Spleen (tissue), 7 donors: ENCODE data around the gene NFU1.

Experiments used
- CTCF ChIP-seq, 11 experiments: fragments of 200-600 bp in 7 of 11; fragments of 450-650 bp in 4 of 11; sonication (generic) in 4 of 11; IDR thresholded peaks in 8 of 11; conservative IDR thresholded peaks in 3 of 11; 1 replicate in 7 of 11; 2 replicates in 4 of 11; pipeline versions ENCODE4 v1.4.0 to v1.8.0; 2016 to 2021; ENCODE audit warnings: antibody characterized with exemption in 11 of 11, inconsistent platforms in 4 of 11, mild to moderate bottlenecking in 1 of 11
- POLR2A ChIP-seq, 3 donors: fragments of 450-650 bp; IDR thresholded peaks; one replicate each; pipeline ENCODE4 v1.5.1; 2017; ENCODE audit warnings: antibody characterized with exemption in 3 of 3, mild to moderate bottlenecking in 1 of 3
- donor health status: DM: no; HTN: no; CAD: no; lungs with moderate emphysema.
- donor health status: DM: no; HTN: no; CAD: no.
- donor health status: DM: no; HTN: no; CAD: no.

GRCh38 chr2:69482471-69482870 is 45.2 kb upstream of the NFU1 start:
- TF ChIP-seq POLR2A (IDR thresholded peaks at IDR 0.05) (no peak), CTCF (IDR thresholded peaks at IDR 0.05 in 8 of 11, conservative IDR thresholded peaks at IDR 0.05 in 3 of 11) (no peak)
